GM18526 (cell line): ENCODE measurements around the gene HOXC5.

Source experiments
- POLR2A ChIP-seq: IDR thresholded peaks from 3 replicates; pipeline ENCODE4 v1.6.1; 2011; ENCODE audit not compliant: insufficient read length; ENCODE audit errors: extremely low read depth

The HOXC5 gene

DNA sequence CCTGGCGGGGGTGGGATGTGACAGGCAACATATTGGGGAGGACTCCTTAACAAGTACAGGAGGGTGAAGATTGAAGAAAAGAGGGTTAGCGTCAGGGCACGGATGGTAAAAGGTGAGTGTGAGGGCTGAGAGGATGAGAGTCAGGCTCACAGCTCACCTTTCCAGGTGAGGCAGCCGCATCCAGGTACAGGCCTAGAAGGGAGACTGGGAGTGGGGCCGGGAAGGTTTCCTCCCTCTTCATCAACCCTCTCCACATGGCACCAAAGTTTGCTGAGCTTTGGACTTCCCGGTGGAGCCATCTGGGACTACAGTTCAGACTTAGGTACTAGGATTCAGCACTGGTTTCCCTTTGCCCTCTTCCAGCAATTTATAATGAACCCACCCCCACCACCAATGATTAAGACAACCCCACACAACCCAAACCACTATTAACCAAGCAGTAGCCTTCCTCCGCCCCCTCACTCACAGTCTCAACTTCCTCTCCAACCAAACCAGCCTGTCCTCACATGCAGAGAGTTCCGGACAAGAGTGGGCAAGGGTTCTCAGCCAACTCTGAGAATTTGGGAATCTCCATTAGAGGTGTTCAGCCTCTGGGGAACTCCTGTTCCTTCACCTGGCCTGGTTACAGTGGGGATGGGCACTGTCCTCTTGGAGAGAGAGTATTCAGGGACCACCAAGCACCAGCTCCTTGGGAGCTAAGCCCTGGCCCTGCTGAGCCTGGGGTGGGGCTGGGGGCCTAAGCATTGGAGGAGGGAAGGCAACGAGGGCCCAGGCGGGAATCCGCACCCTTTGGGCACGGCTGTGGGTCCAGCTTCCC, 18.4 kb downstream of the HOXC5 start:
- TF ChIP-seq POLR2A: peak; percentile 30

DNA sequence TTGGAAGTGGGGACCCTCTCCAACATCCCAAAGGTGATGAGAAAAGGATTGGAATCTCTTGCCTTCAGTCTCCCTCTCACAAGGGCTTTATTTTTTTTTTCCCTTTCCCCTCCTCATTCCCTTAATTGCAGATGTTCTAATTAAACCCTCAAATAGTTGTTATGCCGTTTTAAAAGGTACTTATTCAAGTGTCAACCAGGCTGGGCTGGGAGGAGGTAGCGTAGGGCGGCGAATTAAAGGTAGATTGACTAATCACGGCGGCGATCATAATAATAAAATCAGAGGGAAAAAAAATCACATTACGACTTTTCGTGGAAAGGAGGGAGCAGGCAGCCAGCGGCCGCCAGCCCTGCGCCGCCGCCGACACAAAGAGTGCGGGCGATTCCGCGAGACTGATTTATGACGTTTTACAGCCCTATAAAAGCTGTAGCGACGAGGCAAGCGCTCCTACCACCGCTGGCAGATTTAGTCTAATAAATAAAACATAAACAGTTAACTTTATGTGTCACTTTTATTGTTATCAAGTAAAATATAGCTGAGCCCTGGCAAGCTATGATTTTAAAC, 19.1 kb downstream of the HOXC5 start:
- TF ChIP-seq POLR2A: no peak

DNA sequence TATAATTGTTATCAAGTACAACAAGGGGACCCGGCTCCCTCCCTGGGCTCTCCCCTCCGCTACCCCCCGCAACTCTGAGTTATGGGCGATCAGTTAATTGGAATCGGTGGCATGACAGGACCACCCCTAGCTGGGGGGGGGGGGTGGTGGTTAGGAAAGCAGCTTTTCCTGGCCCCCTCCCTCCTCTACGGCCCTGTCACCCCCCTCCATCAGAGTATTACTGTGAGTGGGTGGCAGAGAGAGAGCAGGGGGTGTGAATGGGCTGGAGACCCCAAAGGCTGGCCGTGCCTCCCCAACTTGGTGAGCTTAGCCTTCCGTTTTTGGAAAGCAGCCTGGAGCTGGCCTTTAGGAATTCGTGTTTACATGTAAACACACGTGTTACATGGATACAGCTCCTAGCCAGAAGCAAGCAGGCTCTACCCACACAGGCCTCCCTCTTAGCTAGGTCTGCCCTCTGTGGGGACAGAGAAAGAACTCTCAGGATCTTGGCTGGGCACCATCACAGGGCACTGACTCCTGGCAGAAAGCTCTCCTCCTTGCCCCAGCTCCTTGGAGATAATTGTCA, 19.7 kb downstream of the HOXC5 start:
- TF ChIP-seq POLR2A: no peak

DNA sequence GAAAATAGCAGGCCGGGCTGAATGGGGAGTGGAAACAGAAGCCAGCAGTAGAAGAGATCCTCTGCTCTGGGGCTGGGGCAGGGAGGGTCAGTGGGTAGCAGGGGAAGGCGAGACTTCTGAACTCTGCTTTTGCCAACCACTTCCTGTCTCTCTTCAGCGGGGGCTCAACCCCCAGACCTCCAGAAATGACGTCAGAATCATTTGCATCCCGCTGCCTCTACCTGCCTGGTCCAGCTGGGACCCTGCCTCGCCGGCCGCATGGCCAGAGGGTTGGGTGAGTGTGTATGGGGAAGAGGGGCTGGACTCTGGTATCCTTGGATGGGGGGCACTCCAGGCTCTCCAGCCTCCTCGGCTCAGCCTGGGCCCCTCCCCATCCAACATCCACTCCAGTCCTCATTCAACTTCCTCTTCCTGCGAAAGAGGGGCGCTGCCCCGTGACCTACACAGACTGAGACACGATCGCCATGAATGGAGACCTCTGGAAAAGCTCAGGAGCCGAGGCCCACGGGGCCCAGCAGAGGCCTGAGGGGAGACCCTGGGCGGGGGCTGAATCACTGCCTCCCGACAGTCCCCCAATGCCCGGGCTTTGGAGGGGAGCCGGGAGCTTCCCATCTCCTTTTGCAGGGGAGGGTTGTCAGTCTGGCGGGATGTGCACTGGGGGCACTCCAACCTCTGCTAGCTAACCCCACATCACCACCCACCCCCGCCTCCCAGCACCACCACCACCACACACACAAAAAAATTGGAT, 20.3 kb downstream of the HOXC5 start:
- TF ChIP-seq POLR2A: peak; percentile 85

DNA sequence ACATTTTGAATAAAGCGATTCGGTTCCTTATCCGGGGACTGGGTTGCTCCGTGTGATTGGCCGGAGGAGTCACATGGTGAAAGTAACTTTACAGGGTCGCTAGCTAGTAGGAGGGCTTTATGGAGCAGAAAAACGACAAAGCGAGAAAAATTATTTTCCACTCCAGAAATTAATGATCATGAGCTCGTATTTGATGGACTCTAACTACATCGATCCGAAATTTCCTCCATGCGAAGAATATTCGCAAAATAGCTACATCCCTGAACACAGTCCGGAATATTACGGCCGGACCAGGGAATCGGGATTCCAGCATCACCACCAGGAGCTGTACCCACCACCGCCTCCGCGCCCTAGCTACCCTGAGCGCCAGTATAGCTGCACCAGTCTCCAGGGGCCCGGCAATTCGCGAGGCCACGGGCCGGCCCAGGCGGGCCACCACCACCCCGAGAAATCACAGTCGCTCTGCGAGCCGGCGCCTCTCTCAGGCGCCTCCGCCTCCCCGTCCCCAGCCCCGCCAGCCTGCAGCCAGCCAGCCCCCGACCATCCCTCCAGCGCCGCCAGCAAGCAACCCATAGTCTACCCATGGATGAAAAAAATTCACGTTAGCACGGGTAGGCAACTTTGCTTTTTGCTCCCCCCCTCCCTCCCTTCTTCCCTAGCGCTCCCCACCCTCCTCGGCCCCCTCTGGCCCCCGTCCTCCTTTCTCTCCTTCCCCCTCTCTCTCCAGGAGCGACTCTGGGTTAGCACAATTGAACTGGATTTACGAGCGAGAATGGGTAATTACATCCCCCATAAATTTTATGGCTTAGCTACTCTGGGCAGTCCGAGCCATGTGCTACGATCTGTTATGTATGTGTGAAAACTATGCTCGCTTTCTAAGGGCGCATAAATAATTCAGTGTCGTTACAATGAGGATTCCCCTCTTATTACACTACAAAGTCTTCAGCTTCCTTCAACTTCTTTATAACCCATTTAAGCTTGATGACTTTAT, 21.2 kb downstream of the HOXC5 start, which contains the start of gene HOXC4:
HOXC4 (plus strand) TSS at position 85 of the 991 bp plus-strand sequence; CDS start at position 173, 88 bp downstream.
- no peak for TF ChIP-seq POLR2A

DNA sequence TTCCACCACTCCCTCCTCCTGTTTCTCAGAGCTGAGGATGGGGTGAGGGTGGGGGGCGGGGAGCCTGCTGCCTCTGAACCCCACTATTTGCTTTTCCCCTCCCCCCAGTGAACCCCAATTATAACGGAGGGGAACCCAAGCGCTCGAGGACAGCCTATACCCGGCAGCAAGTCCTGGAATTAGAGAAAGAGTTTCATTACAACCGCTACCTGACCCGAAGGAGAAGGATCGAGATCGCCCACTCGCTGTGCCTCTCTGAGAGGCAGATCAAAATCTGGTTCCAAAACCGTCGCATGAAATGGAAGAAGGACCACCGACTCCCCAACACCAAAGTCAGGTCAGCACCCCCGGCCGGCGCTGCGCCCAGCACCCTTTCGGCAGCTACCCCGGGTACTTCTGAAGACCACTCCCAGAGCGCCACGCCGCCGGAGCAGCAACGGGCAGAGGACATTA, 21.9 kb downstream of the HOXC5 start:
- no peak for TF ChIP-seq POLR2A

DNA sequence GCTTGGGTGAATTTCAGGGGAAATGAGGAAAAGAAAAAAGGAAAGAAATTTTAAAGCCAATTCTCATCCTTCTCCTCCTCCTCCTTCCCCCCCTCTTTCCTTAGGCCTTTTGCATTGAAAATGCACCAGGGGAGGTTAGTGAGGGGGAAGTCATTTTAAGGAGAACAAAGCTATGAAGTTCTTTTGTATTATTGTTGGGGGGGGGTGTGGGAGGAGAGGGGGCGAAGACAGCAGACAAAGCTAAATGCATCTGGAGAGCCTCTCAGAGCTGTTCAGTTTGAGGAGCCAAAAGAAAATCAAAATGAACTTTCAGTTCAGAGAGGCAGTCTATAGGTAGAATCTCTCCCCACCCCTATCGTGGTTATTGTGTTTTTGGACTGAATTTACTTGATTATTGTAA, 22.7 kb downstream of the HOXC5 start:
- no peak for TF ChIP-seq POLR2A

DNA sequence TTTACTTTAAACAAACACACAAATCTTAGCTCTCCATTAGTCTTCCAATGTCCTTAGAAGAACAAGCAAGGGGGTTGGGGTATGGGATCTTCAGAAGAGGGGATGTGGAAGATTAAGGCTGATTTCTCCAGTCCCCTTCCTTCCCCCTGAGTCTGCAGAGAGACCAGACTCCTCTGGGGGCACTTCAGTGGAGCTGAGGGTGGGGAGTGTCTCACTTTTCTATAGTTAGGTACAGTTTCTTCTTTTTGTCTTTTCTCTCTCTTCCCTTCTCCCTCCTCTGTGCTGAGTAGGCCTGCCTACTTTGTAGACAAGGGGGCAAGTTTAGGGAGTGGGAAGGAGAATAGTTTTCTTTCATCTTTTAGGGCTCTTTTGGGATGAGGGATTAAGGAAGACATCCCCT, 23.3 kb downstream of the HOXC5 start:
- no peak for TF ChIP-seq POLR2A

DNA sequence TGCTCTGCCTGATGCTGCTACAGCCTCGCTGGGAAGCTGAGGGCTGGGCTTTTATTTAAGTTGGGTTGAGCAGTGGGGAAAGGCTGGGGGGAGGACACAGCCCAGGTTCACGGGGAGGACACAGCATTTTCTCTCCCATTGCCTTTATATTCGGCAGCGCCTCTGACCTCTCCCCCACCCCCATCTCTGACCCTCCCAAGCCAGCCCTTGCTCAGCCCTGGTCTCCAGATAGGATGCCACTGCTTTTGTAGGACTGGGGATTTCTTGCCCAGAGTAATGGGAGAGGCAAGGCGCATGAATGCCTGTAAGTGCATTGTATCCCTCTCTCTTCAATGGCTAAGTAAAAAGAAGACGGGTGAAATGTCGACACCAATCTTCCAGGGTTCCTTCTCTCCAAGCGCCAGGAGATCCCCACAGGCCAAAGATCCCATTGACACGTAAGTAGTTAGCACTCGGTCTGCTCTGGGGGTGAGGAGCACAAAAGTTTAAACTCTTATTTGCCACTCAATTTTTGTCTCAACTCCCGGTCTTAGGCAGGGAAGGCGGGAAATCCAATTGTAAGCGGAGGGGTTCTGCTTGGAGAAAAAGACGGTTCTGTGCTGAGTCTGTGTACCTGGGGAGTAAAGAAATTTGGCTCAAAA, 25.4 kb downstream of the HOXC5 start:
- no peak for TF ChIP-seq POLR2A

DNA sequence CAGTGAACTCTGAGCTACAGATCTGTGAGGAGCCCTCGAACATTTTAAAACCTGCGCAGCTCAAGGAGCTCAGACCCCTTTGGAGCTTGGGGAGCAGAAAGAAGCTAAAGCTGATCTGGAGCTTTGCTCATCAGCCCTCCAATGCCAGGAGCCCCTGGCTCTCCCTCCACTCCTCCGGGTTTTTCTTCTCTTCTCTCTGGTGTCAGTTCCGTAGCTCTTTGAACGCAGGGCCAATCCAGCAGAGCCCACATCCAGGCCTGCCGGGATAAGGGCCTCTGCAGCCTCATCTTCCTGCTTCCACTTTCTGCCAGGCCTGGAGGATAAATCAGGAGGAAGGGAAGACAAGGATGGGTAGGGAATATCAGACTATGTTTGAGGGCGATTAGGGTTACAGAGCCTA, 26.8 kb downstream of the HOXC5 start:
- no peak for TF ChIP-seq POLR2A

DNA sequence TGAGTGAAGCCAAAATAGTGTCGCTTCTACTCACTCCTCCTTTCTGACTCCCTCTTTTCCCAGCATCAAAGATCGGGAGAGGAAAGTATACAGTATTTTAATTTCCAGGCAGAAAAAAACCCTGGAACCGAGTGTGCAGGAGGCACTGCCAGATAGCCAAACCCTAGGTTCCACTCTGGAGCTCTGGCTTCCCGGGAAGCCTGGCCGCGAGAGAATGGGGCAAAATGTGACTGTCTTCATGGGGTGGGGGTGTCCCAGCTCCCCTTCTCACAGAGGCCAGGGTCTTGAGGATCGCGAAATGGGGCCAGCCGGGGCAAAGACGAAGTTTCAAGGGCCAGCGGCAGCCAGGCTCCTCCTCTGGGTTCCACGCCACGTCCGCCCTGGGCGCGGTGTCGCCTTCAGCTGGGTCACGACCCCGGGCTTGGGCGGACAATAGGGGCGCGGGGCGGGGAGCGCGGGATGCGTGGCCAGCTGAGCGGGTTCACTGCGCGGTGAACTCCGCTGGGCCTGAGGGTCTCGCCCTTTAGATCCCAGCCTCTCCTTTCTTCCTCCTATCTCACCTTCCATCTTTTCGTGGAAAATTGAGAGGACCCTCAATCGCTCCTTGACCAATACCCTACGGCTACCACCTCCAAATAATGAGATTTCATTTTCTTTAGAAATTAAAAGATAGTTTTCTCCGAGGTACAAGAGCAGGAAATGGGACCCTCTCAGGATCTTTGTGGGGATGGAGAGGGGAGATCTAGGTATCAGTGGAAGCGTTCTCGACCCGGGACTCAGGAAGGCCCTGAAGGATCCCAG, 27.5 kb downstream of the HOXC5 start:
- TF ChIP-seq POLR2A: no peak

DNA sequence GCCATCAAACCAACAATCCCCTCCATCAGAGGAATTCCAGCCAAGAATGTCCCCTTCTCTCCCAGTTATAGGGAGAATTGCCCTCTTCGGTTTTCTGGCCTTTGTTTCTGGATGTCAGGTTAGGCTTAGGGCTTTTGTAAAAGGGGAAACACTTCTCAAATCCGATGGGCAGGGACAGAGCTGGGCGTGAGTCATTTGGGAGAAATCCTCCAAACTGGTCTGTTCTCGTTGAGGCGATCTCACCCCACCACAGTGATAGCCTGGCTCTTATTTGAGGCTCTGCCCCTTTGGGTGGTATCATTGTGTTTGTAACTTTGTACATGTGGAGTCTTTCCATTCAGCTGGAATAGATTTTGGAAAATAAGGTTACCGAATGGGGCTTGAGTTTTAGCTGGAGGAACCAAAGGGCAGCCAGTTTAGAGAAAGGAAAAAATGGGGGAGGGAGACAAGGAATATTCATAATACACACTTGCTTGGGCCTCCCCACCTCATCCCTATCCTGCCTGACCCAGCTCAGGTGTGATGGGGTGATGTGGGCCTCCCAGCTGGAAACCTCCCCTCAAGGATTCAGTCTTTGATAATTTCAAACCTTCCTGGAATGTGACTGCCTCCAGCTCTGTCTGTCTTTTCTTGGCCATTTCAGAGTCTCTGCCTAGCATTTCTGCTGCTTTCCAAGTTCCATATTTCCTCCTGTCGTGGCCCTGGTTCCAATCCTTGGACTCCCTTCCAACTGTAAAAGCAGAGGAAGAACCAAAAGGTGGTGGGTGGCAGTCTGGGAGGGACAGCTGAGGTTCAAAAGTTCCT, 28.3 kb downstream of the HOXC5 start:
- no peak for TF ChIP-seq POLR2A
